OCI-LY1 (cell line): Measurements from ENCODE around the gene BMP6.

Experiments used
- H2AFZ ChIP-seq: fragments of 200-600 bp; sonication (generic), shearing (Covaris generic); 2 replicates; pipeline ENCODE4 v1.6.0; 2014; ENCODE audit warnings: antibody characterized with exemption, mild to moderate bottlenecking, low read length
- H3F3A ChIP-seq: fragments of 200-600 bp; sonication (generic), shearing (Covaris generic); 2 replicates; pipeline ENCODE4 v1.6.0; 2014; ENCODE audit warnings: mild to moderate bottlenecking, antibody characterized with exemption, low read length, moderate library complexity; ENCODE audit not compliant: insufficient read depth
- H3K27ac ChIP-seq: fragments of 200-600 bp; sonication (generic); 2 replicates; pipeline ENCODE4 v1.5.1; 2014; ENCODE audit warnings: low read length, mixed run types, mild to moderate bottlenecking, low read depth; ENCODE audit not compliant: poor library complexity, severe bottlenecking
- H3K27me3 ChIP-seq: fragments of 200-600 bp; sonication (generic); 2 replicates; pipeline ENCODE4 v1.6.0; 2014; ENCODE audit warnings: antibody characterized with exemption, mild to moderate bottlenecking, low read length, moderate library complexity; ENCODE audit not compliant: insufficient read depth
- H3K36me3 ChIP-seq: fragments of 200-600 bp; sonication (generic); 2 replicates; pipeline ENCODE4 v1.6.1; 2014; ENCODE audit warnings: mild to moderate bottlenecking, antibody characterized with exemption, low read length, moderate library complexity, mixed read lengths; ENCODE audit not compliant: insufficient read depth
- H3K4me1 ChIP-seq: fragments of 200-600 bp; sonication (generic); 2 replicates; pipeline ENCODE4 v1.5.1; 2014; ENCODE audit warnings: mild to moderate bottlenecking, low read length, moderate library complexity; ENCODE audit not compliant: insufficient read depth, severe bottlenecking
- H3K4me2 ChIP-seq: fragments of 200-600 bp; sonication (generic), shearing (Covaris generic); 2 replicates; pipeline ENCODE4 v1.6.1; 2014; ENCODE audit warnings: low read length
- H3K4me3 ChIP-seq: fragments of 200-600 bp; sonication (generic); 2 replicates; pipeline ENCODE4 v1.5.1; 2014; ENCODE audit warnings: low read length, low read depth, mild to moderate bottlenecking, mixed read lengths; ENCODE audit not compliant: poor library complexity, severe bottlenecking
- H3K79me2 ChIP-seq: fragments of 200-600 bp; shearing (Covaris generic); 2 replicates; pipeline ENCODE4 v1.6.1; 2016; ENCODE audit warnings: mixed run types, low read length, mixed read lengths; ENCODE audit not compliant: insufficient read depth
- H3K9ac ChIP-seq: fragments of 200-600 bp; sonication (generic), shearing (Covaris generic); 2 replicates; pipeline ENCODE4 v1.6.1; 2014; ENCODE audit warnings: mild to moderate bottlenecking, low read length, mixed read lengths
- H3K9me2 ChIP-seq: fragments of 200-600 bp; sonication (generic), shearing (Covaris generic); 2 replicates; pipeline ENCODE4 v1.6.1; 2014; ENCODE audit warnings: low read depth, mild to moderate bottlenecking, low read length, mixed read lengths
- H3K9me3 ChIP-seq: fragments of 200-600 bp; shearing (Covaris generic); 2 replicates; pipeline ENCODE4 v1.6.1; 2014; ENCODE audit warnings: low read length, mixed read lengths
- H4K20me1 ChIP-seq: fragments of 200-600 bp; sonication (generic), shearing (Covaris generic); 2 replicates; pipeline ENCODE4 v1.6.0; 2016; ENCODE audit warnings: mild to moderate bottlenecking, low read length; ENCODE audit not compliant: insufficient read depth
- CTCF ChIP-seq: fragments of 200-600 bp; sonication (generic), shearing (Covaris generic); IDR thresholded peaks from 2 replicates; pipeline ENCODE4 v1.5.1; 2017; ENCODE audit warnings: mild to moderate bottlenecking, antibody characterized with exemption, low read length, moderate library complexity, mixed read lengths
- EZH2 ChIP-seq: fragments of 200-600 bp; sonication (generic), shearing (Covaris generic); IDR thresholded peaks from 2 replicates; pipeline ENCODE4 v1.8.0; 2017; ENCODE audit warnings: borderline replicate concordance, mixed run types, mild to moderate bottlenecking, antibody characterized with exemption, low read length, moderate library complexity, mixed read lengths

BMP6 gene

DNA sequence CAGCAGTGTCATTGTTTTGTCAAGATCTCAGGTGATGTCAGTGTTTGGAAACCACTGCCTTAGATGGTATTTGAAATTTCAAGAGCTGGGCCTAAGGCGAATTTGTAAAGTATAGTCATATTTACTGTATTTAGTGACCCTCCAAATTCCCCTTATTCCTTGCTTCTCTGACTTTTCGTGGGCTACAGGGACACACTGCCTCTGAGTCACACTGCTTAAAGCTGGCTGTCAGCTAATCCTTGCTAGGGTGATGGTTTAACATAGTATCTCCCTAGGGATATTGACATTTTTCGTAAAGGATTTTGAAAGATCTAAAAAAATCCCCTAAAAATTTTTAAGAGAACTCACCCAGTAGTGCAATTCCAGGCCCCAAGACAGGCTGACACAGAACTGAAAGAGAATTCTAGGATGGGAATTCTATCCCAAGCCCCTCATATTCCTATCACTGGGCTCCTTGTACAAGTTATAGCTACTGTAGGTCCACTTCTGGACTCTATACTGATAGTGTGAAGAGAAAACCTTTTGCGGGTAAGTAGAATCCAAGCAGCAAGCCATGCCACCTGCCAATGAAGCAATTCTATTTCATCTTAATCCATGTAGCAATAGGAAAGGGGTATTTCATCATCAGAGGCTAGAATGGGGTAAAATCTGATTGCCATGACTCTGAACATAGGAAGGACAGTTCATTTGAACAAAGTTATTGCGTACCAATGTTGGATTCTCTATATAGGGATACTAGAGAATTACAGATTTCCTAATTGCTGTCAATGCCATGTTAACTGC lies 4.3 kb downstream of the BMP6 start:
- Histone ChIP-seq H3K4me2 (no peak overlapping the region), H3K79me2 (no peaks in the 10 kb centered on the region), H3K4me1 (peaks cover 22% of the 10 kb centered on the region), H4K20me1 (no peaks in the 10 kb centered on the region), H2AFZ (no peak overlapping the region), H3K36me3 (no peaks in the 10 kb centered on the region), H3K9me2 (no peaks in the 10 kb centered on the region), H3K27ac (no peak overlapping the region), H3K4me3 (no peak overlapping the region), H3K9me3 (no peaks in the 10 kb centered on the region), H3F3A (no peaks in the 10 kb centered on the region), H3K9ac (no peak overlapping the region), H3K27me3 (peaks cover 16% of the 10 kb centered on the region)
- TF ChIP-seq CTCF, result no peak
- TF ChIP-seq EZH2, result no peak

DNA sequence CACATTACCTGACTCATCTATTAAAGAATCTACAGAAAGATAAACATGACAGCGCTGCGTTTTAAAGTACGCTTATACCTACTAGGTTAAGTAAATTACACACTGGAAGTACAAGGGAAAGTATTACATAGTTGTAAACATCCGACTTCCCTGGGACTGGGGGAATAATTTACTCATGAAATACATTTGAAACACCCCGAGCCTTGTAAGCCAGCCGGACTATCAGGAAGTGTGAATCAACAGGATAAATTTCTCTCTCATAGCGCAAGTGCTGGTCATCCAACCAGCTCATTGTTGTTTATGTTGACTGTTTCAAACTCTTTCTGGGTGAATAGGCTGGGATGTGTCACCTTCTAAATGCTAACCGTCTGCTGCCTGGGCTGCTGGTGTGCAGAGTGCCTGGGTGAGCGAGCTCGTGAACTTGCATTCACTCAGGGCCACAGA lies 4.9 kb downstream of the BMP6 start:
- no peak overlapping the region for H2AFZ ChIP-seq
- no peaks in the 10 kb centered on the region for H3F3A ChIP-seq
- no peak for TF ChIP-seq EZH2
- TF ChIP-seq CTCF, result no peak
- no peak overlapping the region for H3K4me3 ChIP-seq
- H3K4me2 ChIP-seq, result no peak overlapping the region
- H3K36me3 ChIP-seq, result no peaks in the 10 kb centered on the region
- peaks cover 16% of the 10 kb centered on the region for H3K27me3 ChIP-seq
- H3K27ac ChIP-seq, result no peak overlapping the region
- H3K9me2 ChIP-seq, result no peaks in the 10 kb centered on the region
- H3K9me3 ChIP-seq, result no peaks in the 10 kb centered on the region
- H3K4me1 ChIP-seq, result peaks cover 22% of the 10 kb centered on the region
- no peak overlapping the region for H3K9ac ChIP-seq
- H3K79me2 ChIP-seq, result no peaks in the 10 kb centered on the region
- H4K20me1 ChIP-seq, result no peaks in the 10 kb centered on the region

GRCh38 chr6:7731294-7731693 lies 5.4 kb downstream of the BMP6 start:
- no peak overlapping the region for H3K9ac ChIP-seq

More at GRCh38 chr6:7731294-7731693, 5.4 kb downstream of the BMP6 start:
- Histone ChIP-seq H3K4me3 (no peak overlapping the region), H3K27ac (no peak overlapping the region), H4K20me1 (no peaks in the 10 kb centered on the region), H2AFZ (no peak overlapping the region), H3K79me2 (no peaks in the 10 kb centered on the region), H3F3A (no peaks in the 10 kb centered on the region), H3K4me2 (no peak overlapping the region), H3K9me3 (no peaks in the 10 kb centered on the region), H3K27me3 (peaks cover 16% of the 10 kb centered on the region), H3K9me2 (no peaks in the 10 kb centered on the region), H3K36me3 (no peaks in the 10 kb centered on the region), H3K4me1 (peaks cover 19% of the 10 kb centered on the region)
- TF ChIP-seq EZH2 (no peak), CTCF (no peak)
